Endothelial cell of umbilical vein (primary cell): ENCODE measurements around the gene NFATC4. TPM values are rescaled to one million over a fixed set of nuclear protein-coding genes. Genes with fewer than 3 reads are reported as not detected.

Source experiments
- BruUV-seq: library from RNA; stranded (reverse); fragments of 400-500 nt; replicated peaks from 2 replicates; lab custom pipeline; 2021; lab: Mats Ljungman, UMichigan
- CTCF ChIA-PET: fragments of 300-600, 350-600 bp; sonication (Branson Sonifier 250); formaldehyde crosslinking; loops from one replicate; lab custom pipeline; 2021; ENCODE audit warnings: antibody characterized with exemption, inconsistent platforms; lab: Charles Lee
- POLR2A ChIA-PET: fragments of 300-600, 350-600 bp; sonication (Branson Sonifier 250); formaldehyde crosslinking; loops from one replicate; lab custom pipeline; 2021; ENCODE audit warnings: antibody characterized with exemption, inconsistent platforms; lab: Charles Lee
- DNase-seq: peaks from one replicate; pipeline ENCODE4 v3.0.0-alpha.2; 2011; ENCODE audit warnings: low read depth, low spot score
- FAIRE-seq: peaks from 2 replicates; lab custom pipeline; 2011; peaks lifted over from hg19 to GRCh38; lab: Jason Lieb, UNC
- H2AFZ ChIP-seq: 2 replicates; pipeline ENCODE4 v1.6.0; 2012; ENCODE audit warnings: low read depth, low read length, control low read depth, inconsistent platforms
- H3K27ac ChIP-seq: 2 replicates; pipeline ENCODE4 v1.5.1; 2011; ENCODE audit warnings: low read depth, mild to moderate bottlenecking, control low read depth, low read length, moderate library complexity; ENCODE audit not compliant: insufficient read depth
- H3K27me3 ChIP-seq, 2 experiments: 2 replicates each; pipeline versions ENCODE4 v1.6.0 to v1.6.1; 2011; ENCODE audit warnings: low read length in 2 of 2, mixed read lengths in 1 of 2; ENCODE audit not compliant: control insufficient read depth in 2 of 2, insufficient read depth in 2 of 2
- H3K36me3 ChIP-seq, 2 experiments: 2 replicates in 1 of 2; 3 replicates in 1 of 2; pipeline ENCODE4 v1.5.1; 2011; ENCODE audit warnings: low read length in 2 of 2, mild to moderate bottlenecking in 1 of 2, moderate library complexity in 1 of 2; ENCODE audit not compliant: control insufficient read depth in 2 of 2, insufficient read depth in 2 of 2; ENCODE audit errors: extremely low read depth in 1 of 2
- H3K4me1 ChIP-seq: 3 replicates; pipeline ENCODE4 v1.5.1; 2011; ENCODE audit warnings: mild to moderate bottlenecking, low read length; ENCODE audit not compliant: control insufficient read depth, insufficient read depth; ENCODE audit errors: extremely low read depth
- H3K4me2 ChIP-seq: 2 replicates; pipeline ENCODE4 v1.6.1; 2011; ENCODE audit warnings: low read length, control low read depth, mixed read lengths; ENCODE audit not compliant: insufficient read depth
- H3K4me3 ChIP-seq, 3 experiments: fragments of 200-600 bp in 1 of 3; sonication (generic), shearing (Covaris generic) in 1 of 3; replicated peaks in 1 of 3; 2 replicates each; pipeline ENCODE4 v1.5.1; 2011 to 2016; ENCODE audit warnings: control low read depth in 3 of 3, low read length in 3 of 3, mild to moderate bottlenecking in 2 of 3, inconsistent platforms in 1 of 3, low read depth in 1 of 3, moderate library complexity in 1 of 3; ENCODE audit not compliant: insufficient read depth in 1 of 3
- H3K79me2 ChIP-seq: 2 replicates; pipeline ENCODE4 v1.6.0; 2012; ENCODE audit warnings: low read length, inconsistent platforms; ENCODE audit not compliant: control insufficient read depth, insufficient read depth
- H3K9ac ChIP-seq: replicated peaks from 2 replicates; pipeline ENCODE3; 2011; ENCODE audit warnings: low read length, control low read depth; ENCODE audit not compliant: insufficient read depth; ENCODE audit errors: extremely low read depth
- H3K9me1 ChIP-seq: replicated peaks from 3 replicates; pipeline ENCODE4 v1.6.0; 2011; ENCODE audit warnings: mild to moderate bottlenecking, low read length; ENCODE audit not compliant: control insufficient read depth, insufficient read depth; ENCODE audit errors: extremely low read depth
- H3K9me3 ChIP-seq: replicated peaks from 2 replicates; pipeline ENCODE4 v1.5.1; 2012; ENCODE audit warnings: low read length, inconsistent platforms; ENCODE audit not compliant: control insufficient read depth, insufficient read depth
- H4K20me1 ChIP-seq: replicated peaks from 2 replicates; pipeline ENCODE3; 2011; ENCODE audit warnings: mild to moderate bottlenecking, low read length; ENCODE audit not compliant: control insufficient read depth, insufficient read depth; ENCODE audit errors: extremely low read depth
- CTCF ChIP-seq, 2 donors: IDR thresholded peaks; 1 replicate in 1 of 2; 2 replicates in 1 of 2; pipeline ENCODE4 v1.5.1; 2011; ENCODE audit warnings: low read length in 2 of 2, mild to moderate bottlenecking in 2 of 2, moderate library complexity in 2 of 2, control low read depth in 1 of 2, inconsistent platforms in 1 of 2, low read depth in 1 of 2; ENCODE audit not compliant: insufficient read depth in 1 of 2; ENCODE audit errors: extremely low read depth in 1 of 2
- EZH2 ChIP-seq: IDR thresholded peaks from 2 replicates; pipeline ENCODE4 v1.6.1; 2012; ENCODE audit warnings: borderline replicate concordance, low read depth, mild to moderate bottlenecking, moderate library complexity, low read length, inconsistent platforms; ENCODE audit not compliant: severe bottlenecking
- FOS ChIP-seq: IDR thresholded peaks from 2 replicates; pipeline ENCODE4 v1.6.1; 2011; ENCODE audit warnings: mild to moderate bottlenecking, low read length, moderate library complexity, borderline replicate concordance; ENCODE audit not compliant: insufficient read depth
- GATA2 ChIP-seq: IDR thresholded peaks from 2 replicates; pipeline ENCODE4 v1.7.0; 2011; ENCODE audit warnings: low read depth, mild to moderate bottlenecking, moderate library complexity, mixed read lengths, low read length; ENCODE audit not compliant: insufficient read length, insufficient read depth
- JUN ChIP-seq: IDR thresholded peaks from 2 replicates; pipeline ENCODE4 v1.6.1; 2011; ENCODE audit warnings: borderline replicate concordance, low read depth; ENCODE audit not compliant: insufficient read length, insufficient read depth
- MAX ChIP-seq: IDR thresholded peaks from 2 replicates; pipeline ENCODE4 v1.6.1; 2011; ENCODE audit not compliant: insufficient read depth, insufficient read length
- MYC ChIP-seq: IDR thresholded peaks from one replicate; pipeline ENCODE4 v1.6.1; 2011; ENCODE audit warnings: mild to moderate bottlenecking, low read depth, low read length
- POLR2A ChIP-seq: IDR thresholded peaks from 2 replicates; pipeline ENCODE4 v1.6.1; 2012; ENCODE audit warnings: low read depth, mild to moderate bottlenecking, control low read depth, low read length
- POLR2AphosphoS5 ChIP-seq: IDR thresholded peaks from 2 replicates; pipeline ENCODE4 v1.6.1; 2012; ENCODE audit warnings: low read depth, mild to moderate bottlenecking, control low read depth, low read length, moderate library complexity; ENCODE audit not compliant: insufficient read depth
- dilution Hi-C: fragments of 300-500 bp; cut with MboI; formaldehyde crosslinking; loops from one replicate; pipeline ENCODE4 v1.15.0; 2019; ENCODE audit warnings: low sequenced_read_pairs; ENCODE audit not compliant: extremely low pct_ligation_motif_present
- intact Hi-C: fragments of 100-400 bp; cut with micrococcal nuclease; formaldehyde crosslinking; loops from one replicate; pipeline ENCODE4 v1.10.0; 2022
- polyA plus RNA-seq, 4 experiments: library from polyadenylated mRNA; depleted of rRNA in 3 of 4; stranded (reverse) in 3 of 4; unstranded in 1 of 4; fragments of >200 nt; gene quantifications; 2 replicates each; pipeline versions ENCODE4 v1.2.1 to v1.2.3, GENCODE V29; 2011 to 2012; ENCODE audit warnings: missing spikeins in 1 of 4
- total RNA-seq: library from RNA; stranded (reverse); gene quantifications from 2 replicates; pipeline ENCODE4 v1.2.3, GENCODE V29; 2021

Gene NFATC4
- total and polyA plus RNA-seq, 2 donors (not counting 3 experiments of a cell fraction or from before 2014, with no cell fraction given): 79.5 to 88.1 TPM

GRCh38 chr14:24397639-24398292 is 29.8 kb downstream of the NFATC4 start:
- Histone ChIP-seq H3K4me3 (no peak overlapping the region), H3K27ac (no peak overlapping the region), H3K9ac (no peak overlapping the region), H4K20me1 (no peaks in the 10 kb centered on the region), H3K4me1 (peaks cover 22% of the 10 kb centered on the region), H3K79me2 (no peaks in the 10 kb centered on the region), H3K27me3 (no peaks in the 10 kb centered on the region), H2AFZ (no peak overlapping the region), H3K9me1 (no peaks in the 10 kb centered on the region), H3K4me2 (no peak overlapping the region), H3K9me3 (no peaks in the 10 kb centered on the region), H3K36me3 (no peaks in the 10 kb centered on the region)
- no TSS peak for BruUV-seq
- intact Hi-C loops (no loop called here), dilution Hi-C loops (no loop called here)
- peak; percentile 10 for DNase-seq
- ChIA-PET CTCF (interaction anchor here (1.4 to 4.3 kb wide), 2 partner anchors 34 to 64 kb away, joined by 5 to 34 read pairs; no protein-coding TSS in a partner anchor), POLR2A (interaction anchor here (0.8 to 1.5 kb wide), 2 partner anchors 27 to 32 kb away, joined by 4 to 9 read pairs; partner anchors contain the start of genes CBLN3 and KHNYN)
- no peak for TF ChIP-seq EZH2
- no peak for TF ChIP-seq POLR2AphosphoS5
- no peak for TF ChIP-seq POLR2A
- no peak for TF ChIP-seq MAX
- TF ChIP-seq MYC: no peak
- no peak for TF ChIP-seq JUN
- TF ChIP-seq GATA2: no peak
- TF ChIP-seq FOS: no peak
- no peak for TF ChIP-seq CTCF (IDR thresholded peaks at IDR 0.05; ENCODE audit: extremely low read depth in 1 of 2, insufficient read depth in 1 of 2, low read depth in 1 of 2, low read length in 2 of 2)
- no peak for FAIRE-seq
